GM12891 (cell line): ENCODE measurements around the gene CIITA.

ENCODE experiments used
- PAX5 ChIP-seq: IDR thresholded peaks from 2 replicates; pipeline ENCODE4 v1.6.1; 2011; ENCODE audit warnings: low read length, moderate library complexity, mild to moderate bottlenecking; ENCODE audit not compliant: insufficient read depth, severe bottlenecking
- POLR2A ChIP-seq: IDR thresholded peaks from 2 replicates; pipeline ENCODE4 v1.6.1; 2011; ENCODE audit warnings: low read depth, low read length, control low read depth
- POLR2AphosphoS5 ChIP-seq: IDR thresholded peaks from 2 replicates; pipeline ENCODE4 v1.6.1; 2011; ENCODE audit warnings: low read depth, low read length, control low read depth
- POU2F2 ChIP-seq: IDR thresholded peaks from 2 replicates; pipeline ENCODE4 v1.6.1; 2011; ENCODE audit warnings: low read depth, mild to moderate bottlenecking, control low read depth, low read length, moderate library complexity
- SPI1 ChIP-seq: IDR thresholded peaks from 2 replicates; pipeline ENCODE4 v1.6.1; 2011; ENCODE audit warnings: low read depth, low read length, control low read depth
- TAF1 ChIP-seq: IDR thresholded peaks from 2 replicates; pipeline ENCODE4 v1.6.1; 2011; ENCODE audit warnings: low read depth, low read length, control low read depth

DNA sequence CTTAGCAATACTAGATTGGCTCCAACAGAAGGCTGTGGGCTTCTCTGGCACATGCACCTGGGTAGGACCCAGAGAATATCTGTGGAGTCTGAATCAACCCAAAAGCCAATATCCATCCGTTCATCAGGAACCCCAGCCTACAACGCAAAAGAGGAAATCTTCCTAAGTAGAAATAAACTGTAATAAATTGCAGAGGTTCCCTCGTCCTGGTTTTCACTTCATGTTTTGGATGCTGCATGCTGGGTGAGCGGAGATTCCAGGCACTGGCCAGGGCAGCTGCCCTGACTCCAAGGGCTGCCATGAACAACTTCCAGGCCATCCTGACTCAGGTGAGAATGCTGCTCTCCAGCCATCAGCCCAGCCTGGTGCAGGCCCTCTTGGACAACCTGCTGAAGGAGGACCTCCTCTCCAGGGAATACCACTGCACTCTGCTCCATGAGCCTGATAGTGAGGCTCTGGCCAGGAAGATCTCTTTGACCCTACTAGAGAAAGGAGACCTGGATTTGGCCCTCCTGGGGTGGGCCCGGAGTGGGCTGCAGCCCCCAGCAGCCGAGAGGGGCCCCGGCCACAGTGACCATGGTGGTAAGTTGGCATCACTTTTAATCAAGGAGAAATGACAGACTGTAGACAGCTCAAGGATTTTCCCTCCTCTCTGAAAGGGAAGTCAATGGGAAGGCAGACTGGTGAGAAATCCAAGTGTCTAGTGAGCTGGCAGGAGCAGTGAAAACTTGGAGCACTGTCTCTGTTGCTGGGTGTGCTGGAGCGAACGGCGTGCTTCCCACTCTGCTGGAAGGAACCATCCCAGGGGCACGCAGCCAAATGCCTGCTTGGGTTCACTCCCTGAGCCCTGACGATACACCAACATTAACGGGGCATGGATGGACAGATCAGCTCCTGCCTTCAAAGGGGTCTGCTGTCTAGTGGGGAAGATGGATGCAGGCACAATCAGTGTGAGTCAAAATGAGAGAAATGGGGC, 10.7 kb upstream of the CIITA start:
- TF ChIP-seq POLR2A = no peak
- no peak for TF ChIP-seq TAF1
- TF ChIP-seq SPI1 = no peak
- no peak for TF ChIP-seq POLR2AphosphoS5
- TF ChIP-seq POU2F2 = no peak
- no peak for TF ChIP-seq PAX5
